Transverse colon (tissue), 4 donors: ENCODE results near the gene ESD. TPM values are rescaled to one million over a fixed set of nuclear protein-coding genes. Genes with fewer than 3 reads are reported as not detected.

ENCODE experiments used
- DNase-seq: peaks from one replicate; pipeline ENCODE4 v3.0.0-alpha.2; 2019
- H3K27ac ChIP-seq, 4 donors: fragments of 200-600 bp; sonication (generic); 2 replicates each; pipeline ENCODE4 v1.5.1; 2016 to 2018; ENCODE audit warnings: inconsistent platforms in 4 of 4
- H3K27me3 ChIP-seq: fragments of 200-600 bp; sonication (generic); 2 replicates; pipeline ENCODE4 v1.5.1; 2017; ENCODE audit warnings: inconsistent platforms
- H3K36me3 ChIP-seq, 4 donors: fragments of 200-600 bp; sonication (generic); 2 replicates each; pipeline ENCODE4 v1.5.1; 2017 to 2019; ENCODE audit warnings: inconsistent platforms in 4 of 4
- H3K4me1 ChIP-seq, 4 donors: fragments of 200-600 bp; sonication (generic); 2 replicates each; pipeline ENCODE4 v1.5.1; 2017 to 2020; ENCODE audit warnings: inconsistent platforms in 4 of 4
- H3K4me3 ChIP-seq, 4 donors: fragments of 200-600 bp; sonication (generic); 1 replicate in 1 of 4; 2 replicates in 3 of 4; pipeline versions ENCODE4 v1.5.1 to v1.6.1; 2017 to 2019; ENCODE audit warnings: inconsistent platforms in 4 of 4
- H3K9me3 ChIP-seq, 2 donors: fragments of 200-600 bp; sonication (generic); 2 replicates each; pipeline ENCODE4 v1.5.1; 2017 to 2019; ENCODE audit warnings: inconsistent platforms in 2 of 2
- EP300 ChIP-seq: sonication (generic); formaldehyde crosslinking; IDR thresholded peaks from one replicate; pipeline ENCODE4 v1.6.1; 2017; ENCODE audit warnings: antibody characterized with exemption, low read depth
- POLR2A ChIP-seq: fragments of 450-650 bp; IDR thresholded peaks from one replicate; pipeline ENCODE4 v1.6.1; 2016; ENCODE audit warnings: antibody characterized with exemption, mild to moderate bottlenecking, moderate library complexity
- POLR2AphosphoS5 ChIP-seq, 3 donors: sonication (generic); formaldehyde crosslinking; IDR thresholded peaks; one replicate each; pipeline ENCODE4 v1.6.1; 2016; ENCODE audit warnings: antibody characterized with exemption in 3 of 3
- WGBS, 2 donors: methylation state at CpG; one replicate each; pipeline ENCODE4 v1.1.5; 2018; ENCODE audit warnings: low coverage in 1 of 2; 5-methylcytosine and 5-hydroxymethylcytosine counted together
- in situ Hi-C, 4 donors: fragments of 200-750 bp; cut with MboI; loops; one replicate each; pipeline versions ENCODE4 v1.15.0 to v1.15.1; 2017; ENCODE audit warnings: low sequenced_read_pairs in 3 of 4, low pct_ligation_motif_present in 1 of 4, low pct_unique_long_range_greater_than_20kb in 1 of 4
- intact Hi-C: fragments of 100-400 bp; cut with DNase I; formaldehyde crosslinking; loops from one replicate; pipeline ENCODE4 v1.15.1; 2023; ENCODE audit warnings: low total_unique reads
- total RNA-seq, 4 donors: library from RNA; depleted of rRNA; stranded (reverse); fragments of >200 nt; gene quantifications; one replicate each; pipeline ENCODE4 v1.1.0, GENCODE V29; 2016
- TF ChIP-seq, protein P1 (sequence below), 5 experiments: fragments of 200-600 bp in 3 of 5; fragments of 450-650 bp in 2 of 5; sonication (generic) in 3 of 5; IDR thresholded peaks; 1 replicate in 2 of 5; 2 replicates in 3 of 5; pipeline ENCODE4 v1.5.1; 2016 to 2017; ENCODE audit warnings: antibody characterized with exemption in 5 of 5, inconsistent platforms in 3 of 5, mild to moderate bottlenecking in 2 of 5, moderate library complexity in 1 of 5

The ESD gene
- total RNA-seq, 4 donors from 2014 or later = 15.7 to 102 (median 60.6) TPM

- H3K27me3 ChIP-seq = no peaks in the 10 kb centered on the region
- peaks cover 10 to 53% (median 21%) of the 10 kb centered on the region in 4 donors for H3K4me1 ChIP-seq
- no peak for DNase-seq
- in situ Hi-C loops = no loop called here
- TF ChIP-seq, protein P1, sequence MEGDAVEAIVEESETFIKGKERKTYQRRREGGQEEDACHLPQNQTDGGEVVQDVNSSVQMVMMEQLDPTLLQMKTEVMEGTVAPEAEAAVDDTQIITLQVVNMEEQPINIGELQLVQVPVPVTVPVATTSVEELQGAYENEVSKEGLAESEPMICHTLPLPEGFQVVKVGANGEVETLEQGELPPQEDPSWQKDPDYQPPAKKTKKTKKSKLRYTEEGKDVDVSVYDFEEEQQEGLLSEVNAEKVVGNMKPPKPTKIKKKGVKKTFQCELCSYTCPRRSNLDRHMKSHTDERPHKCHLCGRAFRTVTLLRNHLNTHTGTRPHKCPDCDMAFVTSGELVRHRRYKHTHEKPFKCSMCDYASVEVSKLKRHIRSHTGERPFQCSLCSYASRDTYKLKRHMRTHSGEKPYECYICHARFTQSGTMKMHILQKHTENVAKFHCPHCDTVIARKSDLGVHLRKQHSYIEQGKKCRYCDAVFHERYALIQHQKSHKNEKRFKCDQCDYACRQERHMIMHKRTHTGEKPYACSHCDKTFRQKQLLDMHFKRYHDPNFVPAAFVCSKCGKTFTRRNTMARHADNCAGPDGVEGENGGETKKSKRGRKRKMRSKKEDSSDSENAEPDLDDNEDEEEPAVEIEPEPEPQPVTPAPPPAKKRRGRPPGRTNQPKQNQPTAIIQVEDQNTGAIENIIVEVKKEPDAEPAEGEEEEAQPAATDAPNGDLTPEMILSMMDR (IDR thresholded peaks at IDR 0.05) = no peak
- TF ChIP-seq POLR2A = no peak
- TF ChIP-seq EP300 = no peak
- TF ChIP-seq POLR2AphosphoS5 (IDR thresholded peaks at IDR 0.05) = no peak
- peaks cover 0 to 18% (median 6%) of the 10 kb centered on the region in 4 donors for H3K36me3 ChIP-seq
- no peak overlapping the region for H3K4me3 ChIP-seq
- intact Hi-C loops = no loop called here
- no peak overlapping the region for H3K27ac ChIP-seq
- 88 to 91% methylated on average over 6 of the region's 6 CpGs for WGBS, 2 donors
- H3K9me3 ChIP-seq = no peaks in the 10 kb centered on the region
Observed at GRCh38 chr13:46795321-46795720, 1.6 kb downstream of the ESD start.

GRCh38 chr13:46783504-46783903, 13.5 kb downstream of the ESD start:
- DNase-seq = no peak
- in situ Hi-C loops (no loop called here), intact Hi-C loops (no loop called here)
- peaks cover 0 to 70% (median 34%) of the 10 kb centered on the region in 4 donors for H3K36me3 ChIP-seq
- H3K27ac ChIP-seq = no peak overlapping the region
- H3K4me3 ChIP-seq = no peak overlapping the region
- WGBS, 2 donors = 69 to 77% methylated on average over 3 of the region's 3 CpGs
- H3K27me3 ChIP-seq = no peaks in the 10 kb centered on the region
- peaks cover 0 to 8% (median 0%) of the 10 kb centered on the region in 4 donors for H3K4me1 ChIP-seq
- no peaks in the 10 kb centered on the region for H3K9me3 ChIP-seq
- TF ChIP-seq EP300 (no peak), POLR2AphosphoS5 (IDR thresholded peaks at IDR 0.05) (no peak), POLR2A (no peak)
- TF ChIP-seq, protein P1 (IDR thresholded peaks at IDR 0.05) = no peak

DNA sequence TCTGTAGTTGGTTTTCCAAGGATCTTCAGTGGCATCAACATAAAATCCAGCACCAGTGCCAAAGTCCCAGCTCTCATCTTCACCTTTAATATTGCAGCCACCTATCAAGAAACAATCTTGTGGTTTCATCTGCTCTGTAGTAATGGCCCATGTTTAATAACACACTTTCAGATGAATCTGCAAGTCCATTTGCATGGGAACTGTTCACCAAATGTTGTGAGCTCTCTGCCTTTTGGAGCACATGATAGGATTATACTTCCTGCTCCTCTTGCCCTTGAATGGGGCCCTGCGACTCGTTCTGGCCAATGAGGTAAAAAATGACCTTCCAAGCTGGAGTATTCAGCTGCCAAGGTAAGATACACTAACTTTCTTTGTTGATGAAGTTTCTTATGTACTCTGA, 14.3 kb downstream of the ESD start:
- no peak for TF ChIP-seq EP300
- TF ChIP-seq, protein P1 (IDR thresholded peaks at IDR 0.05) = no peak
- TF ChIP-seq POLR2A = no peak
- no peak for TF ChIP-seq POLR2AphosphoS5 (IDR thresholded peaks at IDR 0.05)
- Histone ChIP-seq H3K36me3 (peaks cover 0 to 74% (median 32%) of the 10 kb centered on the region in 4 donors), H3K4me1 (peaks cover 0 to 13% (median 0%) of the 10 kb centered on the region in 4 donors), H3K4me3 (no peak overlapping the region), H3K27me3 (no peaks in the 10 kb centered on the region), H3K9me3 (no peaks in the 10 kb centered on the region), H3K27ac (no peak overlapping the region)
- DNase-seq = no peak
- 92% methylated on average over 2 of the region's 2 CpGs; no CpG with 5 or more reads in 1 of the 2 donors for WGBS, 2 donors
- in situ Hi-C loops = no loop called here
- intact Hi-C loops = no loop called here

DNA sequence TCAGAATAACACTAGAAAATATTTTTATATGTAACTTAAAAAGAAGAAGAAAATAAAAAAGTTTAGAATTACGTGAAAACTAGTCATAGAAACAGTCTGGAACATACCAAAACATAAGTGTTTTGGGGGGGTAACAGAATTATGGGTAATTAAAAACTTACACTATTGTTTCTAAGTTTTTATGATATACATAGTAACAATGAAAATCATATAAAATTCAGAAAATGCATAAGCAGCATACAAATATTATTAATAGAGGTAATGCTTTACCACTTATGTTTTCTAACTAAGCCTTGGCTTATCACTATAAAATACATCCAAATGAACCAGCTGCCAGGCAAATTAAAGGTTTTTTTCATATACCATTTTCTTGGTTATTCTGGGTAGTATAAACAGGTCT, 14.9 kb downstream of the ESD start:
- peaks cover 0 to 79% (median 31%) of the 10 kb centered on the region in 4 donors for H3K36me3 ChIP-seq
- WGBS, 2 donors = 88 to 90% methylated on average over 1 of the region's 1 CpG
- intact Hi-C loops = no loop called here

More for the DNA sequence above, 14.9 kb downstream of the ESD start:
- Histone ChIP-seq H3K27ac (no peak overlapping the region), H3K9me3 (no peaks in the 10 kb centered on the region), H3K27me3 (no peaks in the 10 kb centered on the region), H3K4me3 (no peak overlapping the region), H3K4me1 (peaks cover 0 to 13% (median 0%) of the 10 kb centered on the region in 4 donors)
- TF ChIP-seq POLR2AphosphoS5 (IDR thresholded peaks at IDR 0.05) = no peak
- TF ChIP-seq POLR2A = no peak
- TF ChIP-seq, protein P1 (IDR thresholded peaks at IDR 0.05) = no peak
- in situ Hi-C loops = no loop called here
- DNase-seq = no peak
